Fibroblast of villous mesenchyme (primary cell): Measurements from ENCODE around the gene MSH4. TPM values are rescaled to one million over a fixed set of nuclear protein-coding genes. Genes with fewer than 3 reads are reported as not detected.
"Not testable (repeated sequence)": the region's sequence is repeated elsewhere in the genome, so short reads cannot be mapped to it uniquely, and the experiment has no call there.

Experiments
- DNase-seq: peaks from one replicate; pipeline ENCODE4 v3.0.0-alpha.2; 2010; ENCODE audit warnings: low read depth
- H3K4me3 ChIP-seq: 2 replicates; pipeline ENCODE4 v1.5.1; 2011; ENCODE audit warnings: low read depth, mild to moderate bottlenecking, low read length
- total RNA-seq: library from RNA; depleted of rRNA; stranded (reverse); fragments of >200 nt; gene quantifications from 2 replicates; pipeline ENCODE4 v1.2.3, GENCODE V29; 2012
- TF ChIP-seq, protein P1 (sequence below): IDR thresholded peaks from 2 replicates; pipeline ENCODE4 v1.5.1; 2012; ENCODE audit warnings: low read depth, mild to moderate bottlenecking, low read length; ENCODE audit not compliant: insufficient read depth

Gene MSH4
- total RNA-seq, 1 donor, result 0.43 TPM

- no peak overlapping the region for H3K4me3 ChIP-seq
- DNase-seq, result no peak
- TF ChIP-seq, protein P1, sequence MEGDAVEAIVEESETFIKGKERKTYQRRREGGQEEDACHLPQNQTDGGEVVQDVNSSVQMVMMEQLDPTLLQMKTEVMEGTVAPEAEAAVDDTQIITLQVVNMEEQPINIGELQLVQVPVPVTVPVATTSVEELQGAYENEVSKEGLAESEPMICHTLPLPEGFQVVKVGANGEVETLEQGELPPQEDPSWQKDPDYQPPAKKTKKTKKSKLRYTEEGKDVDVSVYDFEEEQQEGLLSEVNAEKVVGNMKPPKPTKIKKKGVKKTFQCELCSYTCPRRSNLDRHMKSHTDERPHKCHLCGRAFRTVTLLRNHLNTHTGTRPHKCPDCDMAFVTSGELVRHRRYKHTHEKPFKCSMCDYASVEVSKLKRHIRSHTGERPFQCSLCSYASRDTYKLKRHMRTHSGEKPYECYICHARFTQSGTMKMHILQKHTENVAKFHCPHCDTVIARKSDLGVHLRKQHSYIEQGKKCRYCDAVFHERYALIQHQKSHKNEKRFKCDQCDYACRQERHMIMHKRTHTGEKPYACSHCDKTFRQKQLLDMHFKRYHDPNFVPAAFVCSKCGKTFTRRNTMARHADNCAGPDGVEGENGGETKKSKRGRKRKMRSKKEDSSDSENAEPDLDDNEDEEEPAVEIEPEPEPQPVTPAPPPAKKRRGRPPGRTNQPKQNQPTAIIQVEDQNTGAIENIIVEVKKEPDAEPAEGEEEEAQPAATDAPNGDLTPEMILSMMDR, result no peak
These were observed 1.0 kb downstream of the MSH4 start for GRCh38 chr1:75797606-75798216.

DNA sequence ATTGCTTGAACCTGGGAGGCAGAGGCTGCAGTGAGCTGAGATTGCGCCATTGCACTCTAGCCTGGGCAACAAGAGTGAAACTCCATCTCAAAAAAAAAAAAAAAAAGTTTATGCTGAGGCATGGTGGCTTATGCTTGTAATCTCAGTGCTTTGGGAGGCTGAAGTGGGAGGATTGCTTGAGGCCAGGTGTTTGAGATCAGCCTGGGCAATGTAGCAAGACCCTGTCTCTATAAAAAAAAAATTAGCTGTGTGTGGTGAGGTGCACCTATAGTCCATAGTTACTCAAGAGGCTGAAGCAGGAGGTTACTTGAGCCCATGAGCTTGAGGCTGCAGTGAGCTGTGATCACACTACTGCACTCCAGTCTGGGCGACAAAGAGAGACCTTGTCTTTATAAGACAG, 4.8 kb downstream of the MSH4 start:
- DNase-seq, H3K4me3 ChIP-seq: not testable (repeated sequence)

GRCh38 chr1:75808921-75809320, 12.2 kb downstream of the MSH4 start:
- no peak overlapping the region for H3K4me3 ChIP-seq
- DNase-seq, result no peak

GRCh38 chr1:75810113-75810512, 13.4 kb downstream of the MSH4 start:
- H3K4me3 ChIP-seq, DNase-seq: not testable (repeated sequence)

More at GRCh38 chr1:75808921-75809320, 12.2 kb downstream of the MSH4 start:
- TF ChIP-seq, protein P1, result no peak

- DNase-seq, result no peak
- H3K4me3 ChIP-seq, result no peak overlapping the region
- TF ChIP-seq, protein P1, result no peak
These were observed 14.7 kb downstream of the MSH4 start for GRCh38 chr1:75811211-75811981.

- no peak overlapping the region for H3K4me3 ChIP-seq
- TF ChIP-seq, protein P1, result no peak
- DNase-seq, result no peak
These were observed 15.4 kb downstream of the MSH4 start for GRCh38 chr1:75812065-75812464.

DNA sequence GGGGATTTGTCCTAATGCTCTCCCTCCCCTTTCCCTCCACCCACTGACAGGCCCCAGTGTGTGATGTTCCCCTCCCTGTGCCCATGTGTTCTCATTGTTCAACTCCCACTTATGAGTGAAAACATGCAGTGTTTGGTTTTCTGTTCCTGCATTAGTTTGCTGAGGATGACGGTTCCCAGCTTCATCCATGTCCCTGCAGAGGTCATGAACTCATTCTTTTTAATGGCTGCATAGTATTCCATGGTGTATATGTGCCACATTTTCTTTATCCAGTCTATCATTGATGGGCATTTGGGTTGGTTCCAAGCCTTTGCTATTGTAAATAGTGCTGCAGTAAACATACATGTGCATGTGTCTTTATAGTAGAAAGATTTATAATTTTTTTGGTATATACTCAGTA, 26.9 kb downstream of the MSH4 start:
- DNase-seq, H3K4me3 ChIP-seq: not testable (repeated sequence)

GRCh38 chr1:75836528-75837100, 39.9 kb downstream of the MSH4 start:
- no peak overlapping the region for H3K4me3 ChIP-seq
- DNase-seq, result no peak
- TF ChIP-seq, protein P1, result no peak
